ENCODE results near the gene OR56B4.

The OR56B4 gene

DNA sequence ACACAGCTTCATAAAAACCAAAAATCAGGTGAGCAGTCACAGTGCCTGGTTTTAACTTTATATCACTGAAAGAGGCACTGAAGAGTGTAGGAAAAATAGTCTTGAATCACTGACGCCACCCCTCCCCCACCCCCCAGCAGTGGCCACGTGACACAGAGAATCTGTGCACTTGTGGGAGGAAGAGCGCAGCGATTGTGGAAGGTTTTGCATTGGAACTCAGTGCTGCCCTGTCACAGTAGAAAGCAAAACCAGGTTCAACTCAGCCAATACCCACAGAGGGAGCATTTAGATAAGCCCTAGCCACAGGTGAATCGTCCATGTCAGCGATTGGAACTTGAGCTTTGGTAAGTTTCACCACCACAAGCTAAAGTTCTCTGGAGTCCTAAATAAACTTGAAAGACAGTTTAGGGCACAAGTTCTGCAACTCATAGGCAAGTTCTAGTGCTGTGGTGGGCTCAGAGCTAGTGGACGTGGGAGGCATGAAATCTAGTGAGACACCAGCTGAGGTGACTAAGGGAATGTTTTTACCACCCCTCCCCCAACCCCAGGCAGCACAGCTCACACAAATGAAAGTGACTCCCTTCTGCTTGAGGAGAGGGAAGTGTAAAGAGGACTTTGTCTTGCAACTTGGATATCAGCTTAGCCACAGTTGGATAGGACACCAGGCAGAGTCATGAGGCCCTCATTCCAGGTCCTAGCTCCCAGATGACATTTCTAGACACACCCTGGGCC lies 49.3 kb downstream of the OR56B4 start:
- DNase-seq: no peak

Measured in NCI-H526 (cell line).